NCI-H748 (cell line): ENCODE data around the gene CISD1.

Source experiments
- DNase-seq: peaks from one replicate; lab custom pipeline; 2025; ENCODE audit not compliant: unreplicated experiment; lab: John Stamatoyannopoulos, UW

Gene CISD1

GRCh38 chr10:58305821-58306220, 36.9 kb downstream of the CISD1 start:
- peak; percentile 51 for DNase-seq

- DNase-seq: no peak
Observed at GRCh38 chr10:58307676-58308075, 38.7 kb downstream of the CISD1 start.

- no peak for DNase-seq
Observed at GRCh38 chr10:58311026-58311425, 42.1 kb downstream of the CISD1 start.

GRCh38 chr10:58316874-58317273, 47.9 kb downstream of the CISD1 start:
- no peak for DNase-seq

GRCh38 chr10:58318346-58318745, 49.4 kb downstream of the CISD1 start:
- DNase-seq: no peak

- DNase-seq: no peak
Observed at GRCh38 chr10:58319599-58319998, 50.6 kb downstream of the CISD1 start.

GRCh38 chr10:58320351-58321049, 51.5 kb downstream of the CISD1 start:
- DNase-seq: no peak

- DNase-seq: no peak
Observed at GRCh38 chr10:58322072-58322834, 53.3 kb downstream of the CISD1 start.

GRCh38 chr10:58322835-58323209, 53.9 kb downstream of the CISD1 start:
- no peak for DNase-seq

GRCh38 chr10:58326967-58327381, 58.0 kb downstream of the CISD1 start:
- DNase-seq: no peak

GRCh38 chr10:58328233-58328632, 59.3 kb downstream of the CISD1 start:
- no peak for DNase-seq

GRCh38 chr10:58330431-58330830, 61.5 kb downstream of the CISD1 start:
- no peak for DNase-seq

GRCh38 chr10:58331646-58332045, 62.7 kb downstream of the CISD1 start:
- no peak for DNase-seq

- DNase-seq: peak; percentile 84
Observed at GRCh38 chr10:58334817-58335305, 65.9 kb downstream of the CISD1 start, which contains the start of gene UBE2D1. Gene UBE2D1, plus strand, starts transcription at chr10:58335006. Its CDS starts 196 bp downstream, at chr10:58335202.

GRCh38 chr10:58335306-58336005, 66.5 kb downstream of the CISD1 start:
- DNase-seq: peak; percentile 32

GRCh38 chr10:58336242-58336641, 67.3 kb downstream of the CISD1 start:
- no peak for DNase-seq
